Measurements from ENCODE around the gene IRS2.

IRS2 gene

DNA sequence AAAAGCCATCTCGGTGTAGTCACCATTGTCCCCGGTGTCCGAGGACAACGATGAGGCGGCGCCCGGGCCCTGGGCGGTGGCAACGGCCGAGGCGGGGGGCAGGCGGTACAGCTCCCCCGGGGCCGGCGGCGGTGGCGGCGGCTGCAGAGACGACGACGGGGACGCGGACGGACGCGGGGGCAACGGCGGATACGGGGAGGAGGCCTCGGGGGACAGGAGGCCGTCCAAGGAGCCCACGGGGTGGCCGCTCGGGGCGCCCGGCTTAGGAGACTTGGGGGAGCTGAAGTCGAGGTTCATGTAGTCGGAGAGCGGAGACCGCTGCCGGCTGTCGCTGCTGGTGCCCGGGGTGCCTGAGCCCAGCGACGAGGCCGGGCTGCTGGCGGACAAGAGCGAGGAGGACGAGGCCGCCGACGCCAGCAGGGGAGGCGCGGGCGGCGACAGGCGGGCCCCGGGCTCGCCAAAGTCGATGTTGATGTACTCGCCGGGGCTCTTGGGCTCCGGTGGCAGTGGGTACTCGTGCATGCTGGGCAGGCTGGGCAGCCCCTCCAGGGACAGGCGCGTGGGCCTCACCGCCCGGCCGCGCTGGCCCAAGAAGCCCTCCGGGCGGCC, 3.5 kb downstream of the IRS2 start:
- H3K9ac ChIP-seq (ENCODE audit: low read length), result no peak overlapping the region
- no peaks in the 10 kb centered on the region for H3K79me2 ChIP-seq (ENCODE audit: insufficient read depth, low read length)
- H3K27ac ChIP-seq (ENCODE audit: low read depth, low read length), result no peak overlapping the region
- no peak overlapping the region for H3K4me2 ChIP-seq (ENCODE audit: low read depth, low read length, poor library complexity, severe bottlenecking)
- TF ChIP-seq EZH2phosphoT487 (conservative IDR thresholded peaks at IDR 0.05; ENCODE audit: low read length) (no peak), CTCF (IDR thresholded peaks at IDR 0.05; ENCODE audit: insufficient read depth, low read length, poor library complexity, severe bottlenecking) (no peak)
- H3K36me3 ChIP-seq (ENCODE audit: low read length), result no peaks in the 10 kb centered on the region
- H3K9me3 ChIP-seq (ENCODE audit: insufficient read depth, low read length), result no peaks in the 10 kb centered on the region
- no peak overlapping the region for H3K4me3 ChIP-seq (ENCODE audit: insufficient read depth, low read length, poor library complexity, severe bottlenecking)
- no peak overlapping the region for H2AFZ ChIP-seq (ENCODE audit: low read depth, low read length, severe bottlenecking)
- no peaks in the 10 kb centered on the region for H3K9me2 ChIP-seq (replicated peaks; ENCODE audit: insufficient read depth, low read length)
- no peaks in the 10 kb centered on the region for H3F3A ChIP-seq (ENCODE audit: insufficient read depth)
- H4K20me1 ChIP-seq (ENCODE audit: low read depth, low read length), result no peaks in the 10 kb centered on the region
- no peaks in the 10 kb centered on the region for H3K27me3 ChIP-seq (ENCODE audit: low read length)

DNA sequence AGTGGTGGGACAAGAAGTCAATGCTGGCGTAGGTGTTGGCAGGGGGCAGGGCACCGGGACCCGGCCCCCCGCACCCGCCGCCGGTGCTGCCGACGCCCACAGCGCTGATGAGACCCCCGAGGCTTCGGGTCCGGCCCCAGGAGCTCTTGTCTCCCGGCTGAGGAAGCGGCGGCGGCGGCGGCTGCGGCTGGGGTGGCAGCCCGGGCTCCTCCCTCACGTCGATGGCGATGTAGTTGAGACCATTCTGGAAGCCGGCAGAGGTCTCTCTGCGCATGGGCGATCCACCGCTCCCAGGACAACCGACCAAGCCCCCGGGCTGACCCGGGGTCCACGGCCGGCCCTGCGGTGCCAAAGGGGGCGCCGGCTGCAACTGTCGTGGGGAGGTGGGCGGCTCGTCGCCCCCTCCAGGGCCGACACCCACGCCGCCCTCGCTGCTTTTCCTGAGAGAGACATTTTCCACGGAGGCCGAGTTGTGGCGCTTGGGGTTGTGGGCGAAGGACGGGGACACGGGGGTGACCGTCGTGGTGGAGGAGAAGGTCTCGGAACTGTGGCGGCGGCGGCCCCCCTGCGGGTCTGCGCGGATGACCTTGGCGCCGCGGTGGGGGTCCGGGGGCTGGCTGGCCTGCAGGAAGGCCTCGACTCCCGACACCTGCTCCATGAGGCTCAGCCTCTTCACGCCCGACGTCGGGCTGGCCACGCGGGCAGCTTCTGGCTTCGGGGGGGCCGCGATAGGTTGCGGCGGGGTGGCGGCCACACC, 4.1 kb downstream of the IRS2 start:
- Histone ChIP-seq H3K9me3 (ENCODE audit: insufficient read depth, low read length) (no peaks in the 10 kb centered on the region), H3K79me2 (ENCODE audit: insufficient read depth, low read length) (no peaks in the 10 kb centered on the region), H3K4me3 (ENCODE audit: insufficient read depth, low read length, poor library complexity, severe bottlenecking) (no peak overlapping the region), H3K27ac (ENCODE audit: low read depth, low read length) (no peak overlapping the region), H3K9me2 (replicated peaks; ENCODE audit: insufficient read depth, low read length) (no peaks in the 10 kb centered on the region), H4K20me1 (ENCODE audit: low read depth, low read length) (no peaks in the 10 kb centered on the region), H3K36me3 (ENCODE audit: low read length) (no peaks in the 10 kb centered on the region), H2AFZ (ENCODE audit: low read depth, low read length, severe bottlenecking) (no peak overlapping the region), H3K4me2 (ENCODE audit: low read depth, low read length, poor library complexity, severe bottlenecking) (no peak overlapping the region), H3K27me3 (ENCODE audit: low read length) (no peaks in the 10 kb centered on the region), H3F3A (ENCODE audit: insufficient read depth) (no peaks in the 10 kb centered on the region), H3K9ac (ENCODE audit: low read length) (no peak overlapping the region)
- TF ChIP-seq EZH2phosphoT487 (conservative IDR thresholded peaks at IDR 0.05; ENCODE audit: low read length) (no peak), CTCF (IDR thresholded peaks at IDR 0.05; ENCODE audit: insufficient read depth, low read length, poor library complexity, severe bottlenecking) (no peak)

DNA sequence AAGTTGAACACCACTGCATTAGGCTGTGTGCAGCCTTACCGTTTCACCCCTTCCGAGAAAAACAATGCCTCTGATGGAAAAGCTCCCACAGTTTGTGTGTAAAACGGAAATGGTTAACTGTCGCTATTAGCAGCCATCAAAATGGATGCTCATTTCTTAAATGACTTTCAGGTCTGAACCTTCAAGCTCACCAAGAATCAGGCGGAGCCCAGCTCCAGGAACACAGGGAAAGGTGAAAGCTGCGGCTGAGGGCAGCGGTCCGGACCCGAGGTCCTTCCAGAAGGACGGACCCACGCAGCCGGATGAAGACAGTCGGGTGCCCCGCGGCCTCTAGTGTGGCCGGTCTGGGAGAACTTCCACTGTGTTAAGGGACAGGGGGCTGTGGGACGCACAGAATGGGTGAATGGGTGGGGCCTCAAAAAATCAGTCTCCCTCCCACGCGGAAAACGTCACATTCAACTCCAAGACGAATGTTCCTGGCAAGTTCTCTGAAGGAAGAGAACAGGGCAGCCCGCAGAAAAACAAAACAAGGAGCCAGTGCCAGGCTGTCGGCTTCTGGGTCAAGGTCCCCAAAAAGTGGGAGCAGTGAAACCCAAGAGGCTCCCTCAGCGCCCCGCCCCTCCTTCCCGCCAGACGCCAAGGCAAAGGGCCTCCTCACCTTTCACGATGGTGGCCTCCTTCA, 4.9 kb downstream of the IRS2 start:
- no peak overlapping the region for H3K4me3 ChIP-seq (ENCODE audit: insufficient read depth, low read length, poor library complexity, severe bottlenecking)
- H3K9ac ChIP-seq (ENCODE audit: low read length), result no peak overlapping the region
- no peaks in the 10 kb centered on the region for H3K27me3 ChIP-seq (ENCODE audit: low read length)
- H3F3A ChIP-seq (ENCODE audit: insufficient read depth), result no peaks in the 10 kb centered on the region
- H3K9me2 ChIP-seq (replicated peaks; ENCODE audit: insufficient read depth, low read length), result no peaks in the 10 kb centered on the region
- H2AFZ ChIP-seq (ENCODE audit: low read depth, low read length, severe bottlenecking), result no peak overlapping the region
- H3K4me2 ChIP-seq (ENCODE audit: low read depth, low read length, poor library complexity, severe bottlenecking), result no peak overlapping the region
- H3K79me2 ChIP-seq (ENCODE audit: insufficient read depth, low read length), result no peaks in the 10 kb centered on the region
- no peaks in the 10 kb centered on the region for H4K20me1 ChIP-seq (ENCODE audit: low read depth, low read length)
- no peaks in the 10 kb centered on the region for H3K9me3 ChIP-seq (ENCODE audit: insufficient read depth, low read length)
- H3K36me3 ChIP-seq (ENCODE audit: low read length), result no peaks in the 10 kb centered on the region
- no peak for TF ChIP-seq EZH2phosphoT487 (conservative IDR thresholded peaks at IDR 0.05; ENCODE audit: low read length)
- TF ChIP-seq CTCF (IDR thresholded peaks at IDR 0.05; ENCODE audit: insufficient read depth, low read length, poor library complexity, severe bottlenecking), result no peak
- no peak overlapping the region for H3K27ac ChIP-seq (ENCODE audit: low read depth, low read length)
